PC-3 (cell line): ENCODE data around the gene WSCD2. TPM values are rescaled to one million over a fixed set of nuclear protein-coding genes. Genes with fewer than 3 reads are reported as not detected.

Experiments
- ATAC-seq: fragments of 200-7000 bp; cut with Tn5 transposase; 2 replicates; pipeline ENCODE4 v1.9.1; 2020; ENCODE audit warnings: mild to moderate bottlenecking, moderate library complexity
- BruUV-seq: library from RNA; stranded (reverse); fragments of 400-500 nt; replicated peaks from 2 replicates; lab custom pipeline; 2021; lab: Mats Ljungman, UMichigan
- CTCF ChIA-PET: fragments of 300-600 bp; sonication (Branson Sonifier 250); formaldehyde crosslinking; loops from one replicate; lab custom pipeline; 2022; ENCODE audit warnings: antibody characterized with exemption; lab: Charles Lee
- POLR2A ChIA-PET: fragments of 300-600 bp; sonication (Branson Sonifier 250); formaldehyde crosslinking; loops from one replicate; lab custom pipeline; 2022; ENCODE audit warnings: antibody characterized with exemption; ENCODE audit not compliant: unreplicated experiment; lab: Charles Lee
- DNase-seq: peaks from one replicate; pipeline ENCODE4 v3.0.0-alpha.2; 2015
- H2AFZ ChIP-seq: fragments of 300-600 bp; sonication (generic); 2 replicates; pipeline ENCODE4 v1.6.0; 2016; ENCODE audit warnings: antibody characterized with exemption, low read length
- H3F3A ChIP-seq: fragments of 300-600 bp; sonication (generic); one replicate; pipeline ENCODE4 v1.6.0; 2017; ENCODE audit warnings: antibody characterized with exemption, low read length, control low read depth, mild to moderate bottlenecking; ENCODE audit not compliant: unreplicated experiment
- H3K27ac ChIP-seq: fragments of 300-600 bp; sonication (generic); 2 replicates; pipeline ENCODE4 v1.5.1; 2016; ENCODE audit warnings: mild to moderate bottlenecking, low read length
- H3K27me3 ChIP-seq: fragments of 300-600 bp; sonication (generic); 2 replicates; pipeline ENCODE4 v1.6.1; 2016; ENCODE audit warnings: low read length, mixed read lengths
- H3K36me3 ChIP-seq: fragments of 300-600 bp; sonication (generic); 2 replicates; pipeline ENCODE4 v1.6.1; 2016; ENCODE audit warnings: low read depth, mixed run types, low read length, mixed read lengths
- H3K4me1 ChIP-seq: fragments of 300-600 bp; sonication (generic); 2 replicates; pipeline ENCODE4 v1.5.1; 2016; ENCODE audit warnings: low read length; ENCODE audit not compliant: insufficient read depth
- H3K4me2 ChIP-seq: fragments of 300-600 bp; sonication (generic); 2 replicates; pipeline ENCODE4 v1.6.0; 2016; ENCODE audit warnings: low read length
- H3K4me3 ChIP-seq: fragments of 300-600 bp; sonication (generic); 2 replicates; pipeline ENCODE4 v1.5.1; 2016; ENCODE audit warnings: mild to moderate bottlenecking, low read length, mixed read lengths
- H3K79me2 ChIP-seq: fragments of 300-600 bp; sonication (generic); 2 replicates; pipeline ENCODE4 v1.6.1; 2017; ENCODE audit warnings: low read length, mixed read lengths
- H3K9ac ChIP-seq: fragments of 300-600 bp; sonication (generic); 2 replicates; pipeline ENCODE4 v1.6.0; 2016; ENCODE audit warnings: mild to moderate bottlenecking, low read length
- H3K9me2 ChIP-seq: fragments of 300-600 bp; sonication (generic); replicated peaks from 2 replicates; pipeline ENCODE4 v1.6.1; 2016; ENCODE audit warnings: mixed run types, low read length, mixed read lengths
- H3K9me3 ChIP-seq: fragments of 300-600 bp; sonication (generic); 2 replicates; pipeline ENCODE4 v1.6.1; 2016; ENCODE audit warnings: low read length, mixed read lengths
- H4K20me1 ChIP-seq: fragments of 300-600 bp; sonication (generic); 2 replicates; pipeline ENCODE4 v1.6.1; 2016; ENCODE audit warnings: low read length, mixed read lengths
- EZH2 ChIP-seq: fragments of 300-600 bp; sonication (generic); IDR thresholded peaks from one replicate; pipeline ENCODE4 v1.6.1; 2017; ENCODE audit warnings: antibody characterized with exemption, mild to moderate bottlenecking, low read length; ENCODE audit not compliant: unreplicated experiment
- EZH2phosphoT487 ChIP-seq: fragments of 300-600 bp; sonication (generic); IDR thresholded peaks from 2 replicates; pipeline ENCODE4 v1.6.1; 2018; ENCODE audit warnings: mild to moderate bottlenecking, antibody characterized with exemption, low read length, borderline replicate concordance
- intact Hi-C: fragments of 100-400 bp; cut with micrococcal nuclease; formaldehyde crosslinking; loops from 2 replicates; pipeline ENCODE4 v1.9.0; 2023
- total RNA-seq: library from RNA; depleted of rRNA; stranded (reverse); fragments of >200 nt; gene quantifications from 2 replicates; pipeline ENCODE4 v1.2.3, GENCODE V29; 2014
- TF ChIP-seq, protein P1 (sequence below): fragments of 300-600 bp; sonication (generic); conservative IDR thresholded peaks from 2 replicates; pipeline ENCODE4 v1.5.1; 2017; ENCODE audit warnings: antibody characterized with exemption, low read depth, mild to moderate bottlenecking, low read length

The WSCD2 gene
- total RNA-seq, 1 experiment from 2014 or later: not detected

GRCh38 chr12:108271951-108272872, 143.1 kb downstream of the WSCD2 start:
- Histone ChIP-seq H3F3A (no peaks in the 10 kb centered on the region), H3K4me1 (no peaks in the 10 kb centered on the region), H3K4me2 (no peak overlapping the region), H4K20me1 (no peaks in the 10 kb centered on the region), H3K36me3 (no peaks in the 10 kb centered on the region), H3K9me3 (no peaks in the 10 kb centered on the region), H3K79me2 (no peaks in the 10 kb centered on the region), H2AFZ (no peak overlapping the region), H3K9me2 (no peaks in the 10 kb centered on the region), H3K4me3 (no peak overlapping the region), H3K27ac (no peak overlapping the region), H3K9ac (no peak overlapping the region), H3K27me3 (0 out of 2 replicates have a peak, but pooled peaks cover 4% of the 10 kb centered on the region)
- no peak for ATAC-seq
- no TSS peak for BruUV-seq
- DNase-seq: no peak
- ChIA-PET CTCF (no interaction called here), POLR2A (no interaction called here)
- intact Hi-C loops: no loop called here
- no peak for TF ChIP-seq EZH2
- no peak for TF ChIP-seq EZH2phosphoT487
- TF ChIP-seq, protein P1, sequence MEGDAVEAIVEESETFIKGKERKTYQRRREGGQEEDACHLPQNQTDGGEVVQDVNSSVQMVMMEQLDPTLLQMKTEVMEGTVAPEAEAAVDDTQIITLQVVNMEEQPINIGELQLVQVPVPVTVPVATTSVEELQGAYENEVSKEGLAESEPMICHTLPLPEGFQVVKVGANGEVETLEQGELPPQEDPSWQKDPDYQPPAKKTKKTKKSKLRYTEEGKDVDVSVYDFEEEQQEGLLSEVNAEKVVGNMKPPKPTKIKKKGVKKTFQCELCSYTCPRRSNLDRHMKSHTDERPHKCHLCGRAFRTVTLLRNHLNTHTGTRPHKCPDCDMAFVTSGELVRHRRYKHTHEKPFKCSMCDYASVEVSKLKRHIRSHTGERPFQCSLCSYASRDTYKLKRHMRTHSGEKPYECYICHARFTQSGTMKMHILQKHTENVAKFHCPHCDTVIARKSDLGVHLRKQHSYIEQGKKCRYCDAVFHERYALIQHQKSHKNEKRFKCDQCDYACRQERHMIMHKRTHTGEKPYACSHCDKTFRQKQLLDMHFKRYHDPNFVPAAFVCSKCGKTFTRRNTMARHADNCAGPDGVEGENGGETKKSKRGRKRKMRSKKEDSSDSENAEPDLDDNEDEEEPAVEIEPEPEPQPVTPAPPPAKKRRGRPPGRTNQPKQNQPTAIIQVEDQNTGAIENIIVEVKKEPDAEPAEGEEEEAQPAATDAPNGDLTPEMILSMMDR: no peak

- ATAC-seq (no peak), DNase-seq (no peak)
- Histone ChIP-seq H3K36me3 (no peaks in the 10 kb centered on the region), H3F3A (no peaks in the 10 kb centered on the region), H3K79me2 (no peaks in the 10 kb centered on the region), H3K4me3 (no peak overlapping the region), H3K27ac (no peak overlapping the region), H3K4me1 (no peaks in the 10 kb centered on the region), H3K9me2 (no peaks in the 10 kb centered on the region), H3K9ac (no peak overlapping the region), H2AFZ (no peak overlapping the region), H3K9me3 (no peaks in the 10 kb centered on the region), H4K20me1 (no peaks in the 10 kb centered on the region), H3K27me3 (0 out of 2 replicates have a peak, but pooled peaks cover 4% of the 10 kb centered on the region), H3K4me2 (no peak overlapping the region)
- ChIA-PET POLR2A (no interaction called here), CTCF (interaction anchor here (0.6 kb wide), 1 partner anchor 93 kb away, joined by 12 read pairs; no protein-coding TSS in a partner anchor)
- intact Hi-C loops: no loop called here
- no TSS peak for BruUV-seq
- TF ChIP-seq EZH2: no peak
- TF ChIP-seq, protein P1: no peak
- TF ChIP-seq EZH2phosphoT487: no peak
Measured at GRCh38 chr12:108273217-108273616, 144.1 kb downstream of the WSCD2 start.

GRCh38 chr12:108277613-108278012, 148.5 kb downstream of the WSCD2 start:
- Histone ChIP-seq H4K20me1 (no peaks in the 10 kb centered on the region), H3K9ac (no peak overlapping the region), H3K9me2 (no peaks in the 10 kb centered on the region), H3F3A (no peaks in the 10 kb centered on the region), H3K4me2 (no peak overlapping the region), H3K27me3 (peaks cover 36% of the 10 kb centered on the region), H3K4me1 (no peaks in the 10 kb centered on the region), H3K4me3 (no peak overlapping the region), H3K9me3 (no peaks in the 10 kb centered on the region), H3K27ac (no peak overlapping the region), H3K36me3 (no peaks in the 10 kb centered on the region), H3K79me2 (no peaks in the 10 kb centered on the region), H2AFZ (no peak overlapping the region)
- BruUV-seq: no TSS peak
- intact Hi-C loops: no loop called here
- POLR2A ChIA-PET: no interaction called here
- no peak for ATAC-seq
- CTCF ChIA-PET: no interaction called here
- TF ChIP-seq, protein P1: no peak
- no peak for TF ChIP-seq EZH2phosphoT487
- no peak for TF ChIP-seq EZH2
- DNase-seq: no peak
